ENCODE results near the gene ITGA6.

ITGA6 gene

GRCh38 chr2:172460780-172461201 lies 33.4 kb downstream of the ITGA6 start (continued):
- TF ChIP-seq REST (tag by site-specific recombination; IDR thresholded peaks at IDR 0.05) (no peak), MEIS1 (CRISPR knock-in tag; IDR thresholded peaks at IDR 0.05; ENCODE audit: borderline replicate concordance) (no peak)

- POLR2A ChIA-PET = interaction anchor here (0.9 to 1.8 kb wide), 3 partner anchors 34 to 289 kb away, joined by 3 to 11 read pairs (median 4); partner anchors contain the start of gene ITGA6
- Histone ChIP-seq H3K36me3 (ENCODE audit: control insufficient read depth in 2 of 2, insufficient read depth in 1 of 2, low read length in 2 of 2) (no peaks in the 10 kb centered on the region), H3K9me3 (ENCODE audit: control insufficient read depth, insufficient read depth, low read depth, low read length) (no peaks in the 10 kb centered on the region), H3K27ac (ENCODE audit: extremely low read depth, low read depth, low read length) (no peak overlapping the region), H3K4me3 (ENCODE audit: low read depth, low read length) (no peak overlapping the region), H3K4me1 (ENCODE audit: control insufficient read depth, insufficient read depth, low read length) (no peaks in the 10 kb centered on the region)
- CTCF ChIA-PET = interaction anchor here (0.5 to 10.7 kb wide), 69 partner anchors 9 to 759 kb away, joined by 3 to 213 read pairs (median 4); partner anchors contain the start of gene ITGA6
- TF ChIP-seq ZBTB1 (tag by site-specific recombination; IDR thresholded peaks at IDR 0.05) (no peak), SP7 (tag by site-specific recombination; IDR thresholded peaks at IDR 0.05) (0 out of 2 replicates have a peak, but pooled peaks have one; percentile 22), ZNF239 (tag by site-specific recombination; IDR thresholded peaks at IDR 0.05) (no peak), ZBTB8A (tag by site-specific recombination; IDR thresholded peaks at IDR 0.05) (peak; percentile 63), ZNF600 (tag by site-specific recombination; IDR thresholded peaks at IDR 0.05) (0 out of 2 replicates have a peak, but pooled peaks have one; percentile 56), CTCF (tag by site-specific recombination; IDR thresholded peaks at IDR 0.05) (peak; percentile 93), GLIS1 (tag by site-specific recombination; IDR thresholded peaks at IDR 0.05) (0 out of 2 replicates have a peak, but pooled peaks have one; percentile 7), RBAK (tag by site-specific recombination; IDR thresholded peaks at IDR 0.05) (no peak), ZEB2 (tag by site-specific recombination; IDR thresholded peaks at IDR 0.05) (peak; percentile 80), ZFP69B (tag by site-specific recombination; IDR thresholded peaks at IDR 0.05) (peak; percentile 98), ZFHX2 (tag by site-specific recombination; conservative IDR thresholded peaks at IDR 0.05) (peak; percentile 62), ZNF654 (tag by site-specific recombination; IDR thresholded peaks at IDR 0.05; ENCODE audit: low read depth) (peak; percentile 81), ZNF354C (tag by site-specific recombination; IDR thresholded peaks at IDR 0.05; ENCODE audit: borderline replicate concordance, low read depth) (no peak), YY2 (tag by site-specific recombination; IDR thresholded peaks at IDR 0.05) (no peak), ZIC2 (tag by site-specific recombination; IDR thresholded peaks at IDR 0.05) (0 out of 2 replicates have a peak, but pooled peaks have one; percentile 7), ZNF510 (tag by site-specific recombination; IDR thresholded peaks at IDR 0.05; ENCODE audit: insufficient replicate concordance) (no peak), PRDM10 (tag by site-specific recombination; IDR thresholded peaks at IDR 0.05) (peak; percentile 20; the same call in 1 of the 2 replicates), GLI4 (tag by site-specific recombination; IDR thresholded peaks at IDR 0.05) (no peak), ZBTB17 (tag by site-specific recombination; IDR thresholded peaks at IDR 0.05) (0 out of 2 replicates have a peak, but pooled peaks have one; percentile 20), ZNF692 (tag by site-specific recombination; IDR thresholded peaks at IDR 0.05) (peak; percentile 97), ZNF548 (tag by site-specific recombination; IDR thresholded peaks at IDR 0.05) (no peak), ZNF585B (tag by site-specific recombination; IDR thresholded peaks at IDR 0.05) (no peak), ZNF2 (tag by site-specific recombination; IDR thresholded peaks at IDR 0.05) (peak; percentile 86), ZNF112 (tag by site-specific recombination; IDR thresholded peaks at IDR 0.05) (no peak)
These were observed 34.4 kb downstream of the ITGA6 start for GRCh38 chr2:172461591-172462372.

Data from HEK293 (cell line).